A673 (cell line): ENCODE data around the gene NCKAP1. TPM values are rescaled to one million over a fixed set of nuclear protein-coding genes. Genes with fewer than 3 reads are reported as not detected.

ENCODE experiments used
- BruUV-seq: library from RNA; stranded (reverse); fragments of 400-500 nt; replicated peaks from 2 replicates; lab custom pipeline; 2021; lab: Mats Ljungman, UMichigan
- CTCF ChIA-PET: fragments of 300-600 bp; sonication (Branson Sonifier 250); formaldehyde crosslinking; loops from one replicate; lab custom pipeline; 2022; ENCODE audit warnings: antibody characterized with exemption; lab: Charles Lee
- POLR2A ChIA-PET: fragments of 300-600 bp; sonication (Branson Sonifier 250); formaldehyde crosslinking; loops from one replicate; lab custom pipeline; 2022; ENCODE audit warnings: antibody characterized with exemption; ENCODE audit not compliant: low non-redundant PET; lab: Charles Lee
- DNase-seq: peaks from one replicate; pipeline ENCODE4 v3.0.0-alpha.2; 2015; ENCODE audit warnings: low spot score
- H3K27ac ChIP-seq: fragments of 200-600 bp; sonication (generic); 2 replicates; pipeline ENCODE4 v1.5.1; 2016; ENCODE audit warnings: mixed run types, low read depth, mild to moderate bottlenecking, mixed read lengths, antibody characterized with exemption, low read length; ENCODE audit not compliant: poor library complexity, severe bottlenecking
- H3K27me3 ChIP-seq: fragments of 200-600 bp; sonication (generic); replicated peaks from 2 replicates; pipeline ENCODE4 v1.6.1; 2017; ENCODE audit warnings: mixed run types, low read depth, mild to moderate bottlenecking, mixed read lengths, antibody characterized with exemption, low read length; ENCODE audit not compliant: insufficient read depth, poor library complexity
- H3K36me3 ChIP-seq: fragments of 200-600 bp; sonication (generic); 2 replicates; pipeline ENCODE4 v1.6.1; 2016; ENCODE audit warnings: mixed run types, mild to moderate bottlenecking, mixed read lengths, antibody characterized with exemption, low read length; ENCODE audit not compliant: insufficient read depth, poor library complexity, severe bottlenecking
- H3K4me1 ChIP-seq: fragments of 200-600 bp; sonication (generic); 2 replicates; pipeline ENCODE4 v1.6.1; 2017; ENCODE audit warnings: mixed run types, mild to moderate bottlenecking, mixed read lengths, antibody characterized with exemption, low read length; ENCODE audit not compliant: insufficient read depth, poor library complexity, severe bottlenecking
- H3K4me3 ChIP-seq: fragments of 200-600 bp; sonication (generic); 2 replicates; pipeline ENCODE4 v1.5.1; 2016; ENCODE audit warnings: low read depth, mixed run types, mild to moderate bottlenecking, mixed read lengths, low read length; ENCODE audit not compliant: poor library complexity, severe bottlenecking
- H3K9me3 ChIP-seq: fragments of 200-600 bp; sonication (generic); 2 replicates; pipeline ENCODE4 v1.6.1; 2016; ENCODE audit warnings: mixed run types, low read depth, mild to moderate bottlenecking, mixed read lengths, antibody characterized with exemption, low read length; ENCODE audit not compliant: poor library complexity, severe bottlenecking
- EZH2 ChIP-seq: fragments of 200-600 bp; sonication (generic); IDR thresholded peaks from 2 replicates; pipeline ENCODE4 v1.6.1; 2017; ENCODE audit warnings: borderline replicate concordance, low read depth, mild to moderate bottlenecking, mixed read lengths, antibody characterized with exemption, low read length; ENCODE audit not compliant: poor library complexity, severe bottlenecking
- intact Hi-C: fragments of 100-400 bp; cut with micrococcal nuclease; formaldehyde crosslinking; loops from one replicate; pipeline ENCODE4 v1.10.0; 2022; ENCODE audit not compliant: unreplicated experiment
- total RNA-seq: library from RNA; stranded (reverse); gene quantifications from 2 replicates; pipeline ENCODE4 v1.2.3, GENCODE V29; 2021
- TF ChIP-seq, protein P1 (sequence below): fragments of 300-800, 200-600 bp; sonication (generic); conservative IDR thresholded peaks from 2 replicates; pipeline ENCODE4 v1.5.1; 2017; ENCODE audit warnings: low read depth, mild to moderate bottlenecking, antibody characterized with exemption, low read length, moderate library complexity, mixed read lengths

NCKAP1 gene
- total RNA-seq, 1 experiment from 2014 or later = 153 TPM

DNA sequence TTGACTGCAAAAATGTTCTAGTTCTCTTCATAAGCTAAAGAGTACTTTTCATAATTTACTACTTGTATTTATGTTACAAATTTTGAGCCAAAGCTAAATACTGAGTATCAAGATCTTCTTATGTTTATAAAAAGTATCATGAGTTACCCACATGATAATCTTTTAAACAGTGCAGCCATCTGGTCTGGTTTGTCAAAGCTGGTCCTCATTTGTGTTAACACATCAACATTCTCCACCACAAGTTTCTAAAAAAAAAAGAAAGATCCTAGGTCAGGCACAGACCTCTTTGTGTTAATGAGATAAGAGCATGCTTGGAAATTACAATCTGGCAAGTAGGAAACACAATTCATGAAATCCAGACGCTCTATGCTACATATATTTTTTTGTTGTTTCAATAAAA, 96.3 kb downstream of the NCKAP1 start:
- H3K36me3 ChIP-seq = peaks cover 30% of the 10 kb centered on the region
- intact Hi-C loops = no loop called here
- peak overlapping the region; percentile 24 for H3K27ac ChIP-seq
- ChIA-PET CTCF (interaction anchor here (0.7 kb wide), 1 partner anchor 185 kb away, joined by 3 read pairs; no protein-coding TSS in a partner anchor), POLR2A (interaction anchor here (0.6 kb wide), 1 partner anchor 12 kb away, joined by 3 read pairs; no protein-coding TSS in a partner anchor)
- no peak for TF ChIP-seq EZH2
- TF ChIP-seq, protein P1, sequence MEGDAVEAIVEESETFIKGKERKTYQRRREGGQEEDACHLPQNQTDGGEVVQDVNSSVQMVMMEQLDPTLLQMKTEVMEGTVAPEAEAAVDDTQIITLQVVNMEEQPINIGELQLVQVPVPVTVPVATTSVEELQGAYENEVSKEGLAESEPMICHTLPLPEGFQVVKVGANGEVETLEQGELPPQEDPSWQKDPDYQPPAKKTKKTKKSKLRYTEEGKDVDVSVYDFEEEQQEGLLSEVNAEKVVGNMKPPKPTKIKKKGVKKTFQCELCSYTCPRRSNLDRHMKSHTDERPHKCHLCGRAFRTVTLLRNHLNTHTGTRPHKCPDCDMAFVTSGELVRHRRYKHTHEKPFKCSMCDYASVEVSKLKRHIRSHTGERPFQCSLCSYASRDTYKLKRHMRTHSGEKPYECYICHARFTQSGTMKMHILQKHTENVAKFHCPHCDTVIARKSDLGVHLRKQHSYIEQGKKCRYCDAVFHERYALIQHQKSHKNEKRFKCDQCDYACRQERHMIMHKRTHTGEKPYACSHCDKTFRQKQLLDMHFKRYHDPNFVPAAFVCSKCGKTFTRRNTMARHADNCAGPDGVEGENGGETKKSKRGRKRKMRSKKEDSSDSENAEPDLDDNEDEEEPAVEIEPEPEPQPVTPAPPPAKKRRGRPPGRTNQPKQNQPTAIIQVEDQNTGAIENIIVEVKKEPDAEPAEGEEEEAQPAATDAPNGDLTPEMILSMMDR = no peak
- H3K4me3 ChIP-seq = no peak overlapping the region
- H3K9me3 ChIP-seq = no peaks in the 10 kb centered on the region
- BruUV-seq = no TSS peak
- peaks cover 63% of the 10 kb centered on the region for H3K4me1 ChIP-seq
- DNase-seq = no peak
- H3K27me3 ChIP-seq = no peaks in the 10 kb centered on the region

DNA sequence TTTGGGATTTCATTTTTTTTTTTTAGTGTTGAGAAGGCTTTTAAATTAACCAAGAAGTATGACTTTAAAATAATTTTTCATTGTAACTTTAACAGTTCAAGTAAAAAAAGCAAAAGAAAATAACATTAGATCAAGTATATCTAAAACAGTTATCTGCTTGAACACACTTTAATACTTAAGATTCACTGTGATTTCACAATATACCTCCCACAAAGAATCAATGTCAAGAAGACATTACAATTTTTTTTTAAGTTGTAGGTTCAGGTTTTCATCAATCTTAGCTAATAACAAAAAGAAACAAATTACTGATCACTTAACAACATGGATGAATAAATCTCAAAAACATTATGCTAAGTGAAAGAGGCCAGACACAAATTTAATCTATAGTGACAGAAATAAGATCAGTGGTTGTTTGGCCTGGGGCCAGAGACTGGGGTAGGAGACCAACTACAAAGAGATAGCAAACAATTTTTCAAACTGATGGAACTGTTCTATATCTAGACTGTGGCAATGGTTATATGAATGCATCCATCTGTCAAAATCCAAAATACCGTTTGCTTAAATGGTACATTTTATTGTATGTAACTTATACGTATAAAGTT, 97.0 kb downstream of the NCKAP1 start:
- Histone ChIP-seq H3K27ac (peak overlapping the region; percentile 24), H3K36me3 (peaks cover 36% of the 10 kb centered on the region), H3K4me1 (peaks cover 56% of the 10 kb centered on the region), H3K9me3 (no peaks in the 10 kb centered on the region), H3K27me3 (no peaks in the 10 kb centered on the region), H3K4me3 (no peak overlapping the region)
- no TSS peak for BruUV-seq
- intact Hi-C loops = no loop called here
- TF ChIP-seq EZH2 = no peak
- TF ChIP-seq, protein P1 = no peak
- POLR2A ChIA-PET = no interaction called here
- CTCF ChIA-PET = interaction anchor here (0.7 kb wide), 1 partner anchor 186 kb away, joined by 3 read pairs; no protein-coding TSS in a partner anchor
- peak; percentile 62 for DNase-seq

DNA sequence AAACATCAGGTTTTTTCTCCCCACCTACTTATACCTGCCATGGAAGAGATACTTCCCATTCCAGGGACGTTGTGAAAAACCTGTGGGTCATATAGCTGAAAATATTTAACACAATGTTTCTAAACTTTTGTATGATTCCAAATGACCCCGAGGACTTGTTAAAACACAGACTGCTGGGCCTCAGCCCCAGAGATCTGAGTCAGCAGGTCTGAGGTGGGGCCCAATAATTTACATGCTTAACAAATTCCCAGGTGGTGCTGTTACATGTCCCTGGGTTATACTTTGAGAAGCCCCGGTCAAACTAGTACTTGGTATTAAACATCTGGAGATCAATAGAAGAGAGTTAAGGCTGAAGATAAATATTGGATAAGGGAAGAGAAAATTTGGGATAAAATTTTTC, 100.4 kb downstream of the NCKAP1 start:
- no peak for DNase-seq
- Histone ChIP-seq H3K4me3 (no peak overlapping the region), H3K36me3 (peaks cover 51% of the 10 kb centered on the region), H3K27me3 (no peaks in the 10 kb centered on the region), H3K9me3 (no peaks in the 10 kb centered on the region), H3K4me1 (peaks cover 38% of the 10 kb centered on the region), H3K27ac (no peak overlapping the region)
- intact Hi-C loops = no loop called here
- TF ChIP-seq, protein P1 = no peak
- no peak for TF ChIP-seq EZH2
- CTCF ChIA-PET = no interaction called here
- POLR2A ChIA-PET = no interaction called here
- no TSS peak for BruUV-seq
